ENCODE results near the gene CCDC28B.

Gene CCDC28B

DNA sequence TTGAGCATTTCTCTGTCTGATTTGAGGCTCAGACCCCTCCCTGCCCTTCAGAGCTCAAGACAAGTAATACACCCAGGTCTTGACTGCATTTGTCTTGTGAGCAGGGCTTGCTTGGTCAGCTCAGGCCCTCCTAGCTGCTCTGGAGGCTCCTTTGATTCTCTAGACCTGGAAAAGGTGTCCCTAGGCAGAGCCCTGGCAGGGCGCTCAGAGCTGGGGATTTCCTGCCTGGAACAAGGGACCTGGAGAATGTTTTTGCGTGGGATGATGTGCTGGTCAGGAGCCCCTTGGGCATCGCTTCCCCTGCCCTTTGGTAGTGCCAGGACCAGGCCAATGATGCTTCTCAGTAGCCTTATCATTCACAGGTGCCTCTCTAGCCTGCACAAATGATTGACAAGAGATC is 4.9 kb upstream of the CCDC28B start:
- DNase-seq, result no peak

DNA sequence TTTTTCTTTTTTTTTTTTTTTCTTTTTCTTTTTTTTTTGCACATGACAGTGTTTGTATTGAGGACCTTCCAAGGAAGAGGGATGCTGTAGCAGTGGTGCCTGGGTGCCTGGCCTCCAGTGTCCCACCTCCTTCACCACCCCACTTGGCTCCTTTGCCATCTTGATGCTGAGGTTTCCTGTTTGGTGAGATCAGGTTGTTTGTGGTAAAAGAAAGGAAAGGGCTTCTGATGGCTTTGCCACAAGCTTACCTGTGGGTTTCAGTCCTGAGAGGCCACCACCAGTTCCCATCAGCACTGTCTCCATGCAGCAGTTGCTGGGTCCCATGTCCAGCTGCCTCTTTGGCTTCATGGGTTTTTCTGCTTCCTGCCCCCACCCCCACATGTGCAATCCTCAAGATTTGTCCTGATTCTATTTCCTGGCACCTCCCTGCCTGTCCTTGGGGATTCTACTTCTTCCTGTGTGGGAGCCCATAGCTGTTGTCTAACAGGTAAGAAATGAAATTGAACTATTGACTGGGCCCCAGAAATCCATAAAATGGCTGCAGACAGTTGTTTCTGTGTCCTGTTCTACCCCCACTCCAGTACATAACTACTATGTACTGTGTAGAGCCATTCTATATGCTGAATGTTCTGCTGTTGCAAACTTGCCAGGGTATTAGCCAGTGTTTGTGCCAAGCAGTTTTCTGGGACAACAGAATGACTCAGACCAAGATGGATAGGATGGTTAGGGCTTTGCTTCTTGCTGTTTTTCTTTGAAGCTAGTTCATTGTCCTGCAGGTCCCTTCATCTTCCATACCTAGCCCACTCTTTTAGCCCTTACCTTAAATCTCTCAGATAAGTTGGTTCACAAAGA is 4.2 kb upstream of the CCDC28B start:
- no peak for DNase-seq

- DNase-seq, result no peak
Observed at GRCh38 chr1:32197074-32197473, 3.3 kb upstream of the CCDC28B start.

DNA sequence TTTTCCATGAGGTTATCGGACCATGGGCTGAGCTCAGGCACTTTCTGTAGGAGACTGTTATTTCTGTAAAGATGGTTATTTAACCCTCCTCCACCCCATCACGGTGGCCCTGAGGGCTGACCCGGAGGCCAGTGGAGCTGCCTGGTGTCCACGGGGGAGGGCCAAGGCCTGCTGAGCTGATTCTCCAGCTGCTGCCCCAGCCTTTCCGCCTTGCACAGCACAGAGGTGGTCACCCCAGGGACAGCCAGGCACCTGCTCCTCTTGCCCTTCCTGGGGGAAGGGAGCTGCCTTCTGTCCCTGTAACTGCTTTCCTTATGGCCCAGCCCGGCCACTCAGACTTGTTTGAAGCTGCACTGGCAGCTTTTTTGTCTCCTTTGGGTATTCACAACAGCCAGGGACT is 2.6 kb upstream of the CCDC28B start:
- DNase-seq, result no peak

- DNase-seq, result no peak
Observed at GRCh38 chr1:32198237-32199042, 2.0 kb upstream of the CCDC28B start.

DNA sequence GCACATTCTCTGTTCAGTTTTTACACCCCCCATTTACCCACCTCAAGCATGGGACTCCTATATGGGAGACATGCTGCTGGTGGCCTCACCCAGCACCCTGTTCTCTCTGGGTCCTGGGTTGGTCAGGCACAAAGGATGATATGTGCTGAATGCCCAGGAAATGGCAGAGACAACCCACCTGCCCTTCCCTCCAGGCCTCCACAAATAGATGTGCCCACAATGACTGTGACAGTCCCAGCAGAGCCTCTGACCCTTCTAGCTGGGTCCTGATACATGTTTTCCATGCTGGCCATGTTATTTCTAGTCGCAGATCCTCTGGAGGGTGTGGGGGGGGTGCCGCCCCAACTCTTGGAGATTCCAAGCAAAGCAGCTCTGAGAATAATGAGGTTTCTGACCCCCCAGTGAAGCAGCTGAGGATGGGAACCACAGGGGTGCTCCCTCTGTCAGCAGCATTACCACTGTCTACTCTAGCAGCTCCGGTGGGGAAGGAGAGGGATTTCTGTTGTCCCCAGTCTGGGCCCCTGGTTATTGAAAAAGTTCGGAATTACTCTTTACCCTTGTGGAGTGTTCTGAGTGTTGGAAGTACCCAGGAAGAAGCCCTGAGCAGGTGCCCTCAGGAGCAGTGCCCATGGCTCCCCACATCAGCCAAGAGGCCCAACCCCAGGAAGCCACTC is 1.2 kb upstream of the CCDC28B start:
- no peak for DNase-seq

DNA sequence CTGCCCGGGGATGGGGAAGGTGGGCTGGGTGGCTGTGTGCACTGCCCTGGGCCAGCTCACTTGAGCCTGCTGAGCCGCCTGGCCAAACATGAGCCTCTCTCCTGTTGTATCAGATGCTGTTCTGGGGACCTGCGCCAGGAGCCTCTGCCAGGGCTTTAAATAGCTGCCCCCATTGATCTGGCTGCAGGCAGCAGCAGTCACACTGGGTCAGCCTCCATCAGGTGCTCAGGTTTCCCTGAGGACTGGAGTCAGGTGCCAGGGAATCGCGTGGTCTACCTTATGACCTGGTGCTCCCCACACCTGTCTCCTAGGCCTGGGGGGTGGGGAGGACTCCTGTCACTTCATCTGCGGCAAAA is 700 bp upstream of the CCDC28B start:
- DNase-seq, result no peak

- peak; percentile 59 for DNase-seq
Observed at GRCh38 chr1:32201011-32201855, 838 bp downstream of the CCDC28B start.

DNA sequence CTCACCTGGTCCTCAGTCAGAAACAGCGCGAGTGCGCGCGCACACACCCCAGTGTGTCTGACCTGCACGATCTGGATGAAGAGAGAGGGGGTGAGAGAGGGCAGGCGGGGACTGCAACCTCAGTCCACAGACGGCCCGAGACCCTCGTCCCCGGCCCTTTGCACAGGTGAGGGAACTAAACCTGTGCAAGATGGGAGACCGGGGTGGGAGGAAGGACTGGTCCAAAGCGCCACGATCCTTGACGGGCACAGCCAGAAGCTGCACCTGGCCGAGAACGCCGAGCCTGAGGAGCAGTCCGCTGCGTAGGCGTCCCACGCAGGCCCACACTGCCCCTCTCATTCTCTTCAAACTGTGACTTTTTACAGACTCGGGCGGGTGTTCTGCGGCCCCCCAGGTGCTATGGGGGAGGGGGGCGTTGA is 4.6 kb downstream of the CCDC28B start:
- DNase-seq, result no peak

DNA sequence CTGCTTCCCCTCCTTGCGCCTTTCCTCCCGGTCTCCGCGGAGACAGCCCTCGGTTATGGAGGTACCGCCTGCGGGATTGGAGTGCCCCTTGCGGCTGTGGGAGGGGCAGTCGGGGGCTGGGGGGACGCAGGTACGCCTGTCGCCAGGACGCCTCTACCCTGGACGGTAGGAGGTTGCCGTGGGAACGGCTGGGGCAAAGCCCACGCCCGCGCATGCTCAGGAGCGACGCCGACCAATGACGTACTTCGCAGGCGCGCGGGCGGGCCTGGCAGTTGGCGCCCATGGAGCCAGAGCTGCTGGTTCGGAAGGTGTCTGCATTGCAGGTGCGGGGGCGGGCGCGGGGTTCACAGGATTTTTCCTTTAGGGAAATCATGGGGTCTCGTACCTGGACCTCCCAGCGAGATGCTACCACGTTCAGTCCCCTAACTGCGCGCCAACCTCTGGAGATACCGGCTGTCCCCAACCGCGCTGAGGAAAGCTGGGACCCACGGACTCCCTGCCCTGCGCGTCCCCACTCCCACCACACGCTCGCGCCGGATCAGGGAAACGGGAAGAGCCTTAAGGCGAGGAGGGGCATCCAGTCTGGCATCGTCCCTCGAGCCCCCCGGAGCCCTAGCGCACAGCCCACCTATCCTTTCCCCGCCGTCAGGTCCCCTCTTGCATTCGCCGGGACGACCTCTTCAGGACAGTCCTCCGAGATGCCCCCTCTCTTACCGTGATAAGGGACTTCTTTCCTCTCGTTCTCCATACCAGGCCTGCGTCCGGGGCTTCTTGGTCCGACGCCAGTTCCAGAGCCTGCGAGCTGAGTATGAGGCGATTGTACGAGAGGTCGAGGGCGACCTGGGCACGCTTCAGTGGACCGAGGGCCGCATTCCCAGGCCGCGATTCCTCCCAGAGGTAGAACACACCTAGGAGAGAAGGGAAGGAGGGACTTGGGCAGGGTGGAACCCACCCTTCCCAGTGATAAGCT is 5.3 kb downstream of the CCDC28B start, which contains the start of gene IQCC:
Gene IQCC, plus strand, starts transcription at position 271 of the 970 bp plus-strand sequence. Its CDS starts 11 bp downstream, at position 282.
- peak; percentile 76 for DNase-seq

DNA sequence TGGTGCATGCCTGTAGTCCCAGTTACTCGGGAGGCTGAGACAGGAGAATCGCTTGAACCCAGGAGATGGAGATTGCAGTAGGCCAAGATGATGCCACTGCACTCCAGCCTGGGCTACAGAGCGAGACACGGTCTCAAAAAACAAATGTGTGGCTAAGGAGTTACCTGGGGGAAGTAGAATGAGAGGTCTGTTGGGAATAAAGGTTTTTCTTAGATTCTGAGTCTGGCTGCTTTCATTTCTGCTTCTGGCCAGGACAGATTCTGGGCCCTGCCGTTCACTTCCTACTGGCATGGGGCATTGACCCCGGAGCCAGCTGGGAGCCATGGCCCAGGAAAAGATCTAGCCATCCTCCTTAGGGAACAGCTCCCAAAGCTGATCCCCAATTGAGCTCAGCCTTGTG is 8.1 kb downstream of the CCDC28B start:
- DNase-seq, result no peak

GRCh38 chr1:32208891-32209328 is 8.5 kb downstream of the CCDC28B start, which contains the start of gene DCDC2B:
Gene DCDC2B, plus strand, starts transcription at chr1:32209089. Its CDS starts 5 bp downstream, at chr1:32209094.
- no peak for DNase-seq

- no peak for DNase-seq
Observed at GRCh38 chr1:32215629-32216480, 15.5 kb downstream of the CCDC28B start.

- no peak for DNase-seq
Observed at GRCh38 chr1:32216566-32216965, 16.2 kb downstream of the CCDC28B start.

- DNase-seq, result no peak
Observed at GRCh38 chr1:32219022-32219421, 18.6 kb downstream of the CCDC28B start.

DNA sequence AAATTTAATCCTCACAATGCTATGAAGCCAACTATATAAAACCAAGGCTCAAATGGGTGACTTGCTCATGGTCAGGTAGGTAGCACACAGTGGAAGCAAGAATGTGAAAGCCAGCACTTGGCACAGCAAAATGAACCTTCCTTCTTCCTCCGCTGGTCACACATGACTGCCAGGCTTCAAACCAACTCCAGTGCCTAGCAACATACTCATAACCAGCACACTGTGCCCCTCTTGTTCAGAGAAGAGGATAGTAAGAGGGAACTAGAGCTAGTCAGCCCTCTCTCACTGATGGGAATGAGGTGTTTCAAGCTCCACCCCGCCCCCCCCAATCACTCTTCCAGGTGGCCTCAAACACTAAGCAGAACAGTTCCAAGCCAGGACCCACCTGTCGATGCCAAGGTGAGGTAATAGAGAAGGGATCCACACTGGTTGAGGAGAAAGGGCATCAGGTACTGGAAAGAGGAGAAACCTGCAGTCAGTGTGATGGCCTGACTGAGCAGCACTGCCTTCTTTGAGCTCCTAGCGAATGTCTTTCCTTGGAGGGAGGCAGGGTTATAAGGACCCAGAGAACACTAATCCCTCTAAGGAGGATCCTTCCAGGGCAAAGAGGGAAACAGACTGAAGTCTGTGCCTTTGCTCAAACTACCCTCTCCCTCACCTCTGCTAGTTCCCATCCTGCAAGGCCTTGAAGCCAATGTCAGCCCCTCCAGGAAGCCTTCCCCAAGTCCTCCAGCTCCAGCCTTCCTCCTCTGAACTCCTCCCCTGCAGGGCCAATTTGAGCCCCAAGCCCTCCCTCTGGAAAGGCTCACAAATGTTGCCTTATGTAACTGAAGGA is 20.6 kb downstream of the CCDC28B start:
- DNase-seq, result no peak

GRCh38 chr1:32221581-32221979 is 21.2 kb downstream of the CCDC28B start:
- DNase-seq, result no peak

DNA sequence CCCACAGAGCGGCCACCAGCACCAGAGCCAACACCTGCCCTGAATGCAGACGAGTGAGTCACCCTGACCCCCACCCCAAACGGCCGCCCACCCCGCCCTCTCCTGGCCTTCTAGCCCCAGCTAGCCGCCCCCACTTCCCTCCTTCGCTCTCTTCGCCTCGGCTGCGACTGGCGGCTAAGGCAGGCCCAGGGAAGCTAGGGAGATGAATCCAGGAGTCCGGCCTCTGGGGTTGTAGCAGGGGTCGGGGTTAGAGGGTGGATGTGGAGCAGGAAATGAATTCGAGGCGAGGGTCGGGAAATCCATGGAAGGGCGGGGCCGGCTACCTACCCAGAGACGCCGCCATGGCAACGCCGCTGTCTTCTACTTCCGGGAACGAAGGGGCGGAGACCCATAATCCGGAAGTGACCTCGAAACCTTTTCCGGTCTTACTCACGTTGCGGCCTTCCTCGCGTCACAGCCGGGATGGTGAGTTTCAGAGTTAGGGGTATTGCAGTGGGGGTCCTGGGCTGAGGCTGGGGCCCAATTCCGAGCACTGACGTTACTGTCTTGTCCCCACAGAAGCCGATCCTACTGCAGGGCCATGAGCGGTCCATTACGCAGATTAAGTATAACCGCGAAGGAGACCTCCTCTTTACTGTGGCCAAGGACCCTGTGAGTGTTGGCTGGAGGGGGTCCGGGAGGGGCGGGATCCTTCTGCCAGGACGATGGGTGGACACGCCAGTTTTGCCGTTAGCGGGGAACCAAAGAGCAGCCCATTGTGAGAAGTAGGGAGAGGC is 21.8 kb downstream of the CCDC28B start, which contains the start of the genes EIF3I and TMEM234:
Gene EIF3I, plus strand, starts transcription at position 428 of the 776 bp plus-strand sequence. Its CDS starts 35 bp downstream, at position 463.
Gene TMEM234, minus strand, starts transcription at position 374 of the 776 bp plus-strand sequence. Its CDS starts 31 bp downstream, at position 343.
- DNase-seq, result peak; percentile 62
